GM19452 (cell line): Measurements from ENCODE around the gene UTP4.
A peak's percentile ranks its signal among the peaks of the same experiment; 100 is the strongest.
"Not testable (repeated sequence)": the region's sequence is repeated elsewhere in the genome, so short reads cannot be mapped to it uniquely, and the experiment has no call there.

Experiments
- ATAC-seq: cut with Tn5 transposase; IDR thresholded peaks from one replicate; pipeline ENCODE4 v1.9.1; 2021; ENCODE audit not compliant: unreplicated experiment

The UTP4 gene

GRCh38 chr16:69127966-69128510 is 4.4 kb upstream of the UTP4 start:
- ATAC-seq, result no peak

GRCh38 chr16:69130461-69130860 is 2.0 kb upstream of the UTP4 start:
- no peak for ATAC-seq

- ATAC-seq, result no peak
Measured at GRCh38 chr16:69131167-69131838, 1.1 kb upstream of the UTP4 start.

- ATAC-seq, result peak; percentile 42
Measured at GRCh38 chr16:69131839-69132423, 518 bp upstream of the UTP4 start.

GRCh38 chr16:69133373-69133954 is 1.0 kb downstream of the UTP4 start:
- ATAC-seq, result no peak

GRCh38 chr16:69138608-69139007 is 6.2 kb downstream of the UTP4 start:
- no peak for ATAC-seq

GRCh38 chr16:69139464-69139863 is 7.0 kb downstream of the UTP4 start:
- ATAC-seq, result not testable (repeated sequence)

GRCh38 chr16:69141014-69141413 is 8.6 kb downstream of the UTP4 start:
- ATAC-seq, result no peak

- ATAC-seq, result no peak
Measured at GRCh38 chr16:69141936-69142335, 9.5 kb downstream of the UTP4 start.

GRCh38 chr16:69143116-69143515 is 10.7 kb downstream of the UTP4 start:
- ATAC-seq, result no peak

GRCh38 chr16:69145658-69146057 is 13.2 kb downstream of the UTP4 start:
- ATAC-seq, result no peak

- ATAC-seq, result not testable (repeated sequence)
Measured at GRCh38 chr16:69149621-69150020, 17.2 kb downstream of the UTP4 start.

GRCh38 chr16:69150146-69150865 is 17.9 kb downstream of the UTP4 start:
- no peak for ATAC-seq

- no peak for ATAC-seq
Measured at GRCh38 chr16:69157196-69157595, 24.7 kb downstream of the UTP4 start.

GRCh38 chr16:69160192-69160591 is 27.7 kb downstream of the UTP4 start:
- ATAC-seq, result no peak

- ATAC-seq, result no peak
Measured at GRCh38 chr16:69165584-69165983, 33.1 kb downstream of the UTP4 start.

GRCh38 chr16:69166221-69166833 is 33.9 kb downstream of the UTP4 start:
- ATAC-seq, result no peak

GRCh38 chr16:69166946-69167930 is 34.8 kb downstream of the UTP4 start:
- ATAC-seq, result no peak

- ATAC-seq, result no peak
Measured at GRCh38 chr16:69169051-69169450, 36.6 kb downstream of the UTP4 start.
